GM12878 (cell line): ENCODE measurements around the gene RCAN2. TPM values are rescaled to one million over a fixed set of nuclear protein-coding genes. Genes with fewer than 3 reads are reported as not detected.

Experiments used
- ATAC-seq: fragments of 200-7000 bp; cut with Tn5 transposase; 3 replicates; pipeline ENCODE4 v1.9.1; 2020; ENCODE audit warnings: mild to moderate bottlenecking, moderate library complexity
- BruUV-seq: library from RNA; stranded (reverse); fragments of 400-500 nt; replicated peaks from 2 replicates; lab custom pipeline; 2021; lab: Mats Ljungman, UMichigan
- CTCF ChIA-PET: fragments of 300-600 bp; sonication (Branson Sonifier 250); formaldehyde crosslinking; extraction: SDS; loops from one replicate; lab custom pipeline; 2021; ENCODE audit warnings: inconsistent platforms; lab: Yijun Ruan, JAX
- POLR2A ChIA-PET: fragments of 350-600 bp; formaldehyde crosslinking; extraction: SDS; loops from one replicate; lab custom pipeline; 2021; ENCODE audit warnings: inconsistent platforms; lab: Charles Lee
- RAD21 ChIA-PET: fragments of 300-600 bp; sonication (Branson Sonifier 250); formaldehyde crosslinking; loops from one replicate; lab custom pipeline; 2023; ENCODE audit warnings: antibody characterized with exemption; ENCODE audit not compliant: unreplicated experiment; lab: Charles Lee
- SMC1A ChIA-PET: fragments of 300-600 bp; sonication (Branson Sonifier 250); formaldehyde crosslinking; loops from one replicate; lab custom pipeline; 2023; ENCODE audit not compliant: unreplicated experiment, uncharacterized antibody; lab: Charles Lee
- DNase-seq: peaks from one replicate; pipeline ENCODE4 v3.0.0-alpha.2; 2011; ENCODE audit warnings: low read depth, low spot score
- FAIRE-seq: peaks from 3 replicates; lab custom pipeline; 2011; peaks lifted over from hg19 to GRCh38; lab: Jason Lieb, UNC
- H2AFZ ChIP-seq: 2 replicates; pipeline ENCODE4 v1.6.0; 2011; ENCODE audit warnings: low read depth, low read length, control low read depth; ENCODE audit not compliant: control insufficient read depth
- H3K27ac ChIP-seq: 2 replicates; pipeline ENCODE4 v1.5.1; 2011; ENCODE audit warnings: control low read depth; ENCODE audit not compliant: control insufficient read depth, insufficient read depth
- H3K27me3 ChIP-seq, 2 experiments: replicated peaks in 1 of 2; 2 replicates each; pipeline versions ENCODE4 v1.6.0 to v1.6.1; 2011; ENCODE audit warnings: low read length in 1 of 2; ENCODE audit not compliant: control insufficient read depth in 2 of 2, insufficient read depth in 2 of 2
- H3K36me3 ChIP-seq, 2 experiments: 2 replicates each; pipeline ENCODE4 v1.5.1; 2011; ENCODE audit warnings: low read length in 1 of 2; ENCODE audit not compliant: control insufficient read depth in 2 of 2, insufficient read depth in 2 of 2
- H3K4me1 ChIP-seq: 2 replicates; pipeline ENCODE4 v1.6.1; 2011; ENCODE audit warnings: mild to moderate bottlenecking, low read length, moderate library complexity, mixed read lengths; ENCODE audit not compliant: control insufficient read depth, insufficient read depth
- H3K4me2 ChIP-seq: 2 replicates; pipeline ENCODE4 v1.6.0; 2011; ENCODE audit warnings: control low read depth; ENCODE audit not compliant: control insufficient read depth, insufficient read depth
- H3K4me3 ChIP-seq: fragments of 200-600 bp; sonication (generic); 2 replicates; pipeline ENCODE4 v1.5.1; 2016
- H3K79me2 ChIP-seq: 2 replicates; pipeline ENCODE4 v1.6.0; 2011; ENCODE audit warnings: low read length; ENCODE audit not compliant: control insufficient read depth, insufficient read depth
- H3K9ac ChIP-seq: 2 replicates; pipeline ENCODE4 v1.8.0; 2011; ENCODE audit warnings: low read length, control low read depth, mixed read lengths; ENCODE audit not compliant: control insufficient read depth, insufficient read depth
- H3K9me3 ChIP-seq: replicated peaks from 3 replicates; pipeline ENCODE4 v1.5.1; 2011; ENCODE audit warnings: mild to moderate bottlenecking, low read length; ENCODE audit not compliant: control insufficient read depth, insufficient read depth
- H4K20me1 ChIP-seq: 2 replicates; pipeline ENCODE4 v1.6.0; 2011; ENCODE audit not compliant: control insufficient read depth, insufficient read depth
- CHD1 ChIP-seq: IDR thresholded peaks from 2 replicates; pipeline ENCODE4 v1.6.1; 2012; ENCODE audit warnings: low read depth, low read length, improper control_type of control experiment
- GABPA ChIP-seq: IDR thresholded peaks from 2 replicates; pipeline ENCODE4 v1.6.1; 2014; ENCODE audit warnings: antibody characterized with exemption, low read depth, mild to moderate bottlenecking, inconsistent platforms
- NFXL1 ChIP-seq: fragments of 450-650 bp; IDR thresholded peaks from 2 replicates; pipeline ENCODE4 v1.6.1; 2017; ENCODE audit warnings: antibody characterized with exemption, mild to moderate bottlenecking, borderline replicate concordance
- NR2C1 ChIP-seq: fragments of 450-650 bp; IDR thresholded peaks from 2 replicates; pipeline ENCODE4 v1.6.1; 2017; ENCODE audit warnings: antibody characterized with exemption, mild to moderate bottlenecking, moderate library complexity
- PAX8 ChIP-seq: fragments of 450-650 bp; IDR thresholded peaks from 2 replicates; pipeline ENCODE4 v1.6.1; 2017; ENCODE audit warnings: mild to moderate bottlenecking, moderate library complexity
- STAT3 ChIP-seq: IDR thresholded peaks from 2 replicates; pipeline ENCODE4 v1.6.1; 2011; ENCODE audit warnings: low read depth, low read length, improper control_type of control experiment
- SUPT20H ChIP-seq: IDR thresholded peaks from 2 replicates; pipeline ENCODE4 v1.6.1; 2011; ENCODE audit warnings: low read depth, mild to moderate bottlenecking, low read length, moderate library complexity, borderline replicate concordance; ENCODE audit not compliant: control insufficient read depth
- YY1 ChIP-seq: IDR thresholded peaks from 2 replicates; pipeline ENCODE4 v1.6.1; 2011; ENCODE audit warnings: low read depth, mild to moderate bottlenecking, low read length
- ZBTB40 ChIP-seq: fragments of 450-650 bp; IDR thresholded peaks from 2 replicates; pipeline ENCODE4 v1.6.1; 2016; ENCODE audit warnings: mild to moderate bottlenecking, moderate library complexity, borderline replicate concordance
- WGBS: methylation state at CpG from one replicate; pipeline ENCODE4 v1.1.6; 2016; ENCODE audit warnings: low lambda C conversion rate; ENCODE audit not compliant: insufficient replicate concordance, insufficient coverage; ENCODE audit errors: missing lambda C conversion rate; 5-methylcytosine and 5-hydroxymethylcytosine counted together
- in situ Hi-C: fragments of 300-500 bp; cut with MboI; formaldehyde crosslinking; loops from 9 replicates; pipeline ENCODE4 v1.14.3; 2018; ENCODE audit warnings: mixed read lengths
- intact Hi-C: fragments of 100-400 bp; cut with micrococcal nuclease; formaldehyde crosslinking; loops from one replicate; pipeline ENCODE4 v1.14.2; 2022; ENCODE audit not compliant: unreplicated experiment
- polyA plus RNA-seq, 11 experiments: library from polyadenylated mRNA; depleted of rRNA in 4 of 11; unstranded in 6 of 11; stranded (reverse) in 5 of 11; fragments of >200 nt; fragmentation: Nextera tagmentation in 4 of 11; fragmentation: Illumina TruSeq in 1 of 11; extraction: Ambion mirVana in 4 of 11; extraction: Trizol in 1 of 11; gene quantifications; 1 replicate in 1 of 11; 2 replicates in 10 of 11; pipeline versions ENCODE4 v1.2.1 to v1.2.3, GENCODE V29; 2011 to 2016; ENCODE audit warnings: inconsistent platforms in 2 of 11, missing spikeins in 2 of 11, low read depth in 1 of 11
- total RNA-seq, 4 experiments: library from RNA; depleted of rRNA in 3 of 4; stranded (reverse); fragments of >200 nt in 3 of 4; fragmentation: Illumina TruSeq in 1 of 4; extraction: Trizol in 1 of 4; gene quantifications; 2 replicates each; pipeline versions ENCODE4 v1.2.1 to v1.2.3, GENCODE V29; 2013 to 2021

Gene RCAN2
- total and polyA plus RNA-seq, 10 of the 15 experiments (the other 5 are each of a cell fraction or from before 2014, with no cell fraction given) = 0.06 TPM; not detected in 9

- no peak overlapping the region for H3K27ac ChIP-seq
- H3K4me2 ChIP-seq = no peak overlapping the region
- CTCF ChIA-PET = no interaction called here
- no peaks in the 10 kb centered on the region for H3K9me3 ChIP-seq
- BruUV-seq = no TSS peak
- H2AFZ ChIP-seq = no peak overlapping the region
- 1% methylated on average over 3 of the region's 3 CpGs for WGBS
- no peak for TF ChIP-seq NR2C1
- no peak for TF ChIP-seq STAT3
- no peak for TF ChIP-seq YY1
- TF ChIP-seq CHD1 = no peak
- TF ChIP-seq PAX8 = no peak
- TF ChIP-seq NFXL1 = no peak
- TF ChIP-seq SUPT20H = no peak
- TF ChIP-seq ZBTB40 = no peak
- TF ChIP-seq GABPA = no peak
- no peaks in the 10 kb centered on the region for H3K4me1 ChIP-seq
- SMC1A ChIA-PET = no interaction called here
- intact Hi-C loops = no loop called here
- no peaks in the 10 kb centered on the region for H3K36me3 ChIP-seq
- no peak overlapping the region for H3K9ac ChIP-seq
- H4K20me1 ChIP-seq = no peaks in the 10 kb centered on the region
- no peaks in the 10 kb centered on the region for H3K79me2 ChIP-seq
- DNase-seq = no peak
- H3K4me3 ChIP-seq = no peak overlapping the region
- H3K27me3 ChIP-seq = no peaks in the 10 kb centered on the region; a peak in 1 of 4 replicates
- in situ Hi-C loops = no loop called here
- no peak for ATAC-seq
- POLR2A ChIA-PET = no interaction called here
- no peak for FAIRE-seq
- RAD21 ChIA-PET = no interaction called here
Measured at GRCh38 chr6:46452312-46452917, 38.8 kb downstream of the RCAN2 start.
